BLaER1 (cell line): ENCODE data around the gene ATP6V1F.

Experiments
- H3K27ac ChIP-seq: shearing (Covaris generic); formaldehyde crosslinking; 2 replicates; pipeline ENCODE4 v1.8.1; 2022
- H3K27me3 ChIP-seq: shearing (Covaris generic); formaldehyde crosslinking; 2 replicates; pipeline ENCODE4 v1.8.1; 2022
- H3K36me3 ChIP-seq: shearing (Covaris generic); formaldehyde crosslinking; 2 replicates; pipeline ENCODE4 v1.8.1; 2022
- H3K4me1 ChIP-seq: shearing (Covaris generic); formaldehyde crosslinking; 2 replicates; pipeline ENCODE4 v1.8.1; 2022
- H3K4me2 ChIP-seq: shearing (Covaris generic); formaldehyde crosslinking; 2 replicates; pipeline ENCODE4 v1.8.1; 2022
- H3K4me3 ChIP-seq: shearing (Covaris generic); formaldehyde crosslinking; 2 replicates; pipeline ENCODE4 v1.8.1; 2022
- H3K9ac ChIP-seq: shearing (Covaris generic); formaldehyde crosslinking; 2 replicates; pipeline ENCODE4 v1.8.1; 2022
- H3K9me3 ChIP-seq: shearing (Covaris generic); formaldehyde crosslinking; 2 replicates; pipeline ENCODE4 v1.8.1; 2022
- H4K20me1 ChIP-seq: shearing (Covaris generic); formaldehyde crosslinking; 2 replicates; pipeline ENCODE4 v1.8.1; 2022
- Cebpa-rat ChIP-seq: shearing (Covaris generic); IDR thresholded peaks from 2 replicates; pipeline ENCODE4 v1.8.1; 2022

Gene ATP6V1F, protein sequence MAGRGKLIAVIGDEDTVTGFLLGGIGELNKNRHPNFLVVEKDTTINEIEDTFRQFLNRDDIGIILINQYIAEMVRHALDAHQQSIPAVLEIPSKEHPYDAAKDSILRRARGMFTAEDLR

DNA sequence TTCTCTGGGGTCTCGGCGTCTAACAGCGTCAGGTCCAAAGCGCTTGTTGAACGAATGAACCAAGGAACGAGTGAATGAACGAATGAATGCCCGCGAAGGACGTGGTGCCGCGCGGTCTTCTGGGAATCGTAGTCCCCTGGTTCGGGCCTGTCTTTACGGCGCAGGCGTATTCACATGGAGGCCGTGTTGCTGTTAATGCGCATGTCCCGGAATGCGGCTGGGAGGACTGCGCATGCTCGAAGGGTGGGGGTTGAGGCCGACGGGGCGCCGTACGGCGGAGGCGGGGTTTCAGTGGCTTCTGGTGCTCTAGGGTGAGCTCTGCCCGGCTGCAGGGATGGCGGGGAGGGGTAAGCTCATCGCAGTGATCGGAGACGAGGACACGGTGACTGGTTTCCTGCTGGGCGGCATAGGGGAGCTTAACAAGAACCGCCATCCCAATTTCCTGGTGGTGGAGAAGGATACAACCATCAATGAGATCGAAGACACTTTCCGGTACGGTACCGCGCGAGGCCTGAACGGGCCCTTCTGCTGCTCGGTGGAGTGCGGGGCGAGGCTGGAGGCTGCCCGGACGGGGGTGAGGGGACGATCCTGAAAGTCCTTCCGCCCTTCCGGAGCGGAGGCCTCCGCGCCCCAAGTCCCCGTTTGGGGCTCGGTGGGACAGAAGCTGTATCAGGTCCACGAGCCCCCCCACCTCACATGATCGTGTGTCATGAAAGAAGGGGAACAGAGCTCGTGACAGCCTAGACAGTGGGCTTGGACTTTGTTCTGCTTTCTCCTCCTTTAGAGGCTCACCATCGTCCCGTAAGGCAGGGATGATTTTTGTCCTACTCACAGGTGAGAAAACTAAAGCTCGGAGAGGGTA lies at the start of gene ATP6V1F:
Gene ATP6V1F, plus strand, starts transcription at position 286 of the 862 bp plus-strand sequence. Its CDS starts 49 bp downstream, at position 335.
- peak within 1 kb of the TSS; percentile 92 for H3K4me2 ChIP-seq
- H3K27me3 ChIP-seq, result peaks cover 8% of the 10 kb centered on the region
- peak within 1 kb of the TSS; percentile 90 for H3K4me3 ChIP-seq
- H3K27ac ChIP-seq, result peak within 1 kb of the TSS; percentile 81
- H3K4me1 ChIP-seq, result peaks cover 39% of the 10 kb centered on the region
- no peaks in the 10 kb centered on the region for H3K9me3 ChIP-seq
- no peak for TF ChIP-seq Cebpa-rat
- peaks cover 42% of the 10 kb centered on the region for H4K20me1 ChIP-seq
- peaks cover 19% of the 10 kb centered on the region for H3K36me3 ChIP-seq
- peak within 1 kb of the TSS; percentile 88 for H3K9ac ChIP-seq

DNA sequence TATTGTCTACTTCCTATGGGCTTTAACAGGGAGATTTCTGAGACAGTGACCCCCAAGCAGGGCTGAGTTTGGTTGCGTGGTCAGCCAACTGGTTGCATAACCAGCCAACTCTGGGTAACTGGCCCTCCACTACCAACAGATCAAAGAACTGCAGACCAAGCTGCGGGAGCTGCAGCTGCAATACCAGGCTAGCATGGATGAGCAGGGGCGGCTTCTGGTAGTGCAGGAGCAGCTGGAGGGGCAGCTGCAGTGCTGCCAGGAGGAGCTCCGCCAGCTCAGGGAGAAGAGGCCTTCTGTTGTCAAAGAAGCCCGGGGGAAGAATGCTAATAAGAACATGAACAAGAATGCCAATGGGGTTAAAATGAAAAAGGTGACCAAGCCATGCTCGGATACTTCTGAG lies 48.2 kb upstream of the ATP6V1F start:
- H3K4me3 ChIP-seq, result no peak overlapping the region
- H3K36me3 ChIP-seq, result peaks cover 41% of the 10 kb centered on the region
- no peaks in the 10 kb centered on the region for H3K27me3 ChIP-seq
- no peak overlapping the region for H3K9ac ChIP-seq
- no peak overlapping the region for H3K4me2 ChIP-seq
- H3K4me1 ChIP-seq, result peaks cover 14% of the 10 kb centered on the region
- H4K20me1 ChIP-seq, result no peaks in the 10 kb centered on the region
- no peaks in the 10 kb centered on the region for H3K9me3 ChIP-seq
- no peak overlapping the region for H3K27ac ChIP-seq
- TF ChIP-seq Cebpa-rat, result no peak

DNA sequence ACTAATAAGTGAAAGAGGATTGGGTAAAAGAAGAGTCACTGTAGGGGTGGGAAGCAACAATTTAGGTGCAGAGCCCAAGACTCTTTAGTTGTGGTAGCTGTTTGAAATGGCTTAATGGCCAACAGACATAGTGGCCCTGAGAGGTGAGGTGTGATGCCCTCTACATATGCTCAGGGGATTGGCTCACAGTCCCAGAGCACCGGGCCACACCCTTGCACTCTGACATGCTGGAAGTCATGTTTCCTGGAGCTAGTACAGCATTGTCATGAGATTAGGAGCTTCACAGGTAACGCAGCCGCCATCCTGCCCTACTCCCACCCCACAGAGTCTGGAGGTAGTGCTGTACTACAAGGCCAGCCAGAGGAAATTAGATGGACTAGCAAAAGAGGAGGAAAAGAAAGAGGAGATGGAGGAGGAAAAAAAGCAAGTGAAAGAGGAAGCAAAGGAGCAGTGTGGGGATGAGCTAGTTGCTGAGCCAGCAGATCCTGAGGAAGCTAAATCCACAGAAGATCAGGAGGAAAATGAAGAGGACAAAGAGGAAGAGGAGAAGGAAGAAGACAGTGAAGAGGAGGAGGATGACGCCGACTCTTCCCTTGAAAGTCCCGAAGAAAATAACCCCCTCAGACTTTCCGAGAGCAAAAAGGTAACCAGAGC lies 47.2 kb upstream of the ATP6V1F start:
- H3K4me2 ChIP-seq, result no peak overlapping the region
- TF ChIP-seq Cebpa-rat, result no peak
- H4K20me1 ChIP-seq, result no peaks in the 10 kb centered on the region
- peaks cover 7% of the 10 kb centered on the region; the same call in 1 of the 2 replicates for H3K4me1 ChIP-seq
- peaks cover 34% of the 10 kb centered on the region for H3K36me3 ChIP-seq
- H3K4me3 ChIP-seq, result no peak overlapping the region
- H3K9ac ChIP-seq, result no peak overlapping the region
- no peak overlapping the region for H3K27ac ChIP-seq
- no peaks in the 10 kb centered on the region for H3K9me3 ChIP-seq
- no peaks in the 10 kb centered on the region for H3K27me3 ChIP-seq

DNA sequence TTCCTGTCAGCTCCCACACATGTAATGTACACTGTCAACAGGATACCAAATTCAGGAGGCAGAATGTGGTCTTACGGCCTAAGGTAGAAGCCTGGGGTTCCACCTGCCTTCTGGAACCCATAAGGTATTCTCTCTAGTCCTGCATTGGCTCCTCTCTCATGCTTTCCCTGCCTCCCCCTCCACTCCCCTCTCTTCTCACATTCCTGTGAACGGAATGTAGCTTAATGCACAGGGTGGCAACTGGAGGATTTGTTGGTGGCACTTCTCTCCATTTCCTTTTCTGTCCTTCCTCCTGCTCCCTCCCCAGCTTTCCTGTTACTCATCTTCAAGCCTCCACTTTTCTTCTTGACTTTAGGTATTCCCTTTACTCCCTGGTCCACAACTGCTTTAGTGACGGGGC lies 44.0 kb upstream of the ATP6V1F start:
- H3K27ac ChIP-seq, result no peak overlapping the region
- no peak overlapping the region for H3K9ac ChIP-seq
- H4K20me1 ChIP-seq, result no peaks in the 10 kb centered on the region
- H3K27me3 ChIP-seq, result no peaks in the 10 kb centered on the region
- no peak overlapping the region for H3K4me2 ChIP-seq
- 0 out of 2 replicates have a peak, but pooled peaks cover 8% of the 10 kb centered on the region for H3K36me3 ChIP-seq
- H3K4me1 ChIP-seq, result peaks cover 7% of the 10 kb centered on the region; the same call in 1 of the 2 replicates
- H3K9me3 ChIP-seq, result no peaks in the 10 kb centered on the region
- H3K4me3 ChIP-seq, result no peak overlapping the region
- no peak for TF ChIP-seq Cebpa-rat

DNA sequence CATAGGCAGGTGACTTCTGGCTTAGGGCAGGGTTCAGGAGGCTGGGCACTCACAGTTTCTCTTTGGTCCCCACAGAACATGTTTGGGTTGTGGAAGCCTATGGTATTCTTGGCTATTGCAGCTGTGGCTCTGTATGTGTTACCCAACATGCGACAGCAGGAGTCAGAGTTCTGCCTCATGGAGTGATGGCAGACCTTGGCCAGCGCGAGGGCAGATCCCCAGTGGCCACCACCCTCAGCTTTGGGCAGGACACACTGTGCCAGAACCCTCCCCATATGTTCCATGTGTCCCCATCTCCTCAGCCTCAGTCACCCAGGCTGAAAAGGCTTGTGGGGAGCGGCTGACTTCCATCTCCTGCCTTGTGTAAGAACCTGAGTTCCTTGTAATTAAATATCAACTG lies 40.9 kb upstream of the ATP6V1F start:
- H3K9me3 ChIP-seq, result no peaks in the 10 kb centered on the region
- H3K4me2 ChIP-seq, result no peak overlapping the region
- no peaks in the 10 kb centered on the region for H3K27me3 ChIP-seq
- no peaks in the 10 kb centered on the region for H3K4me1 ChIP-seq
- no peaks in the 10 kb centered on the region for H4K20me1 ChIP-seq
- H3K36me3 ChIP-seq, result no peaks in the 10 kb centered on the region
- no peak overlapping the region for H3K4me3 ChIP-seq
- H3K9ac ChIP-seq, result no peak overlapping the region
- no peak for TF ChIP-seq Cebpa-rat
- no peak overlapping the region for H3K27ac ChIP-seq

DNA sequence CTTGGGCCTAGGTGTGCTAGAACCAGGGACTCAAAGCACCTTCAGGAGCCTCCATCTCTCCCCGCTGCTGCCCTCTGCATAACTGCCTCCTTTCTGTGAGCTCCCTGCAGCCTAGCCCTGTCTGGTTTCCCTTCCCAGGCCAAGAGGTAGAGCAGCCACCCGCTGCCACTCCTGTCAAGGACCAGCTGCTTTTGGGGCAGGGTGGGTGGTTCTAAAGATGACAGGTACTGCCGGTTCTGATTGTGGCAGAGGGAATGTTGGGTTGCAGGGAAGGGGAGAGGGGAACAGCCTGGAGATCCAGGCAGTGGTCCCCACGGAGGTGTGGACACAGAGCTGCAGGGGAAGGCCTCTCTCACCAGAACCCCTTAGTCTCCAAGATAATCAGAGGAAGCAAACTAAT lies 36.1 kb upstream of the ATP6V1F start:
- TF ChIP-seq Cebpa-rat, result no peak
- H3K27ac ChIP-seq, result no peak overlapping the region
- H4K20me1 ChIP-seq, result no peaks in the 10 kb centered on the region
- no peaks in the 10 kb centered on the region for H3K36me3 ChIP-seq
- peaks cover 17% of the 10 kb centered on the region for H3K4me1 ChIP-seq
- no peaks in the 10 kb centered on the region for H3K9me3 ChIP-seq
- H3K4me3 ChIP-seq, result no peak overlapping the region
- H3K4me2 ChIP-seq, result no peak overlapping the region
- no peak overlapping the region for H3K9ac ChIP-seq
- peaks cover 37% of the 10 kb centered on the region for H3K27me3 ChIP-seq

DNA sequence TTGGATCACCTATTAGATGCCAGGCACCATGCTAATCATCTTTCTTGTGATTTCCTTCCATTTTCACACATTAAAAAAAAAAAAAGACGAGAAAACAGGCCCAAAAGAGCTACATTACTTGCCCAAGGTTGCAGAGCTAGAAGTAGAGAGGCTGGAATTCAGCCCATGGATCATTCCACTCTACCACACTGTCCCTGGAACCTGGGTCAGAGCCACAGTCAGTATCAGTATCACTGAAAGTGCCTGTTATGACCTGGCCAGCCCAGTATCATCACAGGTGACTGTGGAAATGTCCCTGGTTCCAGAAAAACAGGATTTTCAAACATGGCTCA lies 35.8 kb upstream of the ATP6V1F start:
- peaks cover 38% of the 10 kb centered on the region for H3K27me3 ChIP-seq
- no peaks in the 10 kb centered on the region for H3K36me3 ChIP-seq
- H4K20me1 ChIP-seq, result no peaks in the 10 kb centered on the region
- no peak overlapping the region for H3K4me2 ChIP-seq
- no peak overlapping the region for H3K9ac ChIP-seq
- no peak for TF ChIP-seq Cebpa-rat
- H3K4me3 ChIP-seq, result no peak overlapping the region
- H3K9me3 ChIP-seq, result no peaks in the 10 kb centered on the region
- peaks cover 21% of the 10 kb centered on the region for H3K4me1 ChIP-seq
- no peak overlapping the region for H3K27ac ChIP-seq

DNA sequence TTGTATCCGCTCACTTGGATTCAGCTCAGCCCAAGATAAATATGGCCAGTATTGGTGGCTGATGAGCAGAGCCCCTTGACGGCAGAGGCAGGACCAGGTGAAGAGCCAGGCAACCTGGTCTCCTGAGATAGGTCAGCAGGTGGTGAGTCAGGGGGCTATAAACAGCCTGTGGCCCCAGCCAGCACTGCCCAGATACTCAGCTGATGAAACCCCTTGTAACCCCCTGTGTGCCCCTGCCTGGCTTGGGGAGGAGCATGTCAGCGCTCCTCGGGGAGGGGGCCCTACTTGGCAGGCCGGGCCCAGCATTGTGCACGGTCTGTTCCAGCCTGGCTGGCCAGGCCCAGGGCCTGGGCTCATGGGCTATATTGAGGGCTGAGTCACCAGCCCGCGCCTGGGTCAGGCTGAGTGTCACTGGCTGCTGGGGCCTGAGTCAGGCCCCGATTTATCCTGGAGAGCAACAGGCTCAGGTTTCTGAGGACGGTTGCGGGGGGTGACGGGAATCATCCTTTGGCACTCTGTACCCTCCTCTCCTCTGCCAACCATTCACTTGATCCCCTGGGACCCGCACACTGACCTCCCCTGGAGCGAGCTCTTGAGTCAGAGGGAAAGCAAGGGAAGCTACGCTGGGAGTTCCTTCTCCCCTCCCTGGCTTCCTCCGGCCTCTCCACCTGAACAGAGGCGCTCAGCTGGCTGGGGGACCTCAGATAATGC lies 35.3 kb upstream of the ATP6V1F start:
- no peaks in the 10 kb centered on the region for H4K20me1 ChIP-seq
- H3K27me3 ChIP-seq, result peaks cover 38% of the 10 kb centered on the region
- no peak overlapping the region for H3K9ac ChIP-seq
- no peaks in the 10 kb centered on the region for H3K9me3 ChIP-seq
- peaks cover 26% of the 10 kb centered on the region for H3K4me1 ChIP-seq
- H3K4me2 ChIP-seq, result no peak overlapping the region
- no peak overlapping the region for H3K27ac ChIP-seq
- no peaks in the 10 kb centered on the region for H3K36me3 ChIP-seq
- TF ChIP-seq Cebpa-rat, result no peak
- H3K4me3 ChIP-seq, result no peak overlapping the region

DNA sequence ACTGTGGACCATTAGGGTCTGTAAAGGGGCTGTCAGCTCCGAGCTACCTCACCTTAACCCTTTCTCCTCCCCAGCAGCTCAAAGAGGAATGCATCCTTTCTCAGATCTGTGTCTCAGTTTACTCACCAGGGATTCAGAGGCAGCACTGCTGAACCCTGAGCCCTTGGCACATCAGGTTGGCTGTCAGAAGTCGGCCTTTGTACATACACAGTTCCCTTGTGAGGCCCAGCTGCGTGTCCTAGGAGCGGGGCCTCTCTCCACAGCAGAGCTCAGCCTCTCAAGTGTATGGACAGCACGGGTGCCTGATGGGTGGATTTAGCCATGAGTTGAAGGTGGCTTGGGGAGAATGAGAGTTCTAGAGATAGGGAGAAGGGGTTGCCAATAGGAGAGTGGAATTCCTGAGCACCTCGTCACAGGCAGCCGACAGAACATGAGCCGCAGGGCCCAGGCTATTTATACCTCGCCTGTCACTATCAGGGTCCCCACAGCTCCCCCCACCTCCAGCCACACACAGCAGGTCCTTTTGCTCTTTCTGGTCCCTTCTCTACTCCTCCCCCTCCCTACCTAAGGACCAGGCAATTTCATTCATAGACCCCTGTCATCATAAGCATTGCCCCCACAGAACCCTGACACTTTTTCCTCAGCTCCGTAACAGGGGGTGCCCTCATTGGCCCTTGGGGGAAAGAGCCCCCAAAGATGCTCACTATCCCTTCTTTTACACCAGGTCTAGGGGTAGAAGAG lies 34.5 kb upstream of the ATP6V1F start:
- Histone ChIP-seq H3K27ac (no peak overlapping the region), H4K20me1 (no peaks in the 10 kb centered on the region), H3K36me3 (no peaks in the 10 kb centered on the region), H3K27me3 (peaks cover 38% of the 10 kb centered on the region), H3K4me1 (peaks cover 33% of the 10 kb centered on the region), H3K9me3 (no peaks in the 10 kb centered on the region), H3K9ac (no peak overlapping the region), H3K4me2 (no peak overlapping the region), H3K4me3 (no peak overlapping the region)
- no peak for TF ChIP-seq Cebpa-rat
